Neuronal stem cell (in vitro differentiated cells): Measurements from ENCODE around the gene ARHGAP12. TPM values are rescaled to one million over a fixed set of nuclear protein-coding genes. Genes with fewer than 3 reads are reported as not detected.

Source experiments
- small RNA-seq: library from polyadenylated mRNA; stranded (forward); fragments of <200 nt; extraction: miRNeasy Mini kit (QIAGEN cat#:217004); gene quantifications from one replicate; pipeline ENCODE3, GENCODE V24; 2013; ENCODE audit not compliant: insufficient read depth

ARHGAP12 gene

Small RNA genes within 50 kb of the gene (small RNA-seq; reads per million reads assigned to genes)
- gene RF00019 = not detected
